H9 (cell line): ENCODE data around the gene WDR20. TPM values are rescaled to one million over a fixed set of nuclear protein-coding genes. Genes with fewer than 3 reads are reported as not detected.

ENCODE experiments used
- DNase-seq: peaks from one replicate; pipeline ENCODE4 v3.0.0-alpha.2; 2017
- H2AFZ ChIP-seq: one replicate; pipeline ENCODE4 v1.6.1; 2013; ENCODE audit warnings: mild to moderate bottlenecking, low read length, control low read depth, moderate library complexity
- H2AK5ac ChIP-seq: 2 replicates; pipeline ENCODE4 v1.6.1; 2013; ENCODE audit warnings: low read length, control low read depth, mixed read lengths; ENCODE audit not compliant: insufficient read length
- H2BK120ac ChIP-seq: one replicate; pipeline ENCODE4 v1.6.1; 2013; ENCODE audit warnings: low read depth, mild to moderate bottlenecking, low read length, control low read depth, inconsistent platforms; ENCODE audit not compliant: poor library complexity, severe bottlenecking
- H2BK12ac ChIP-seq: 2 replicates; pipeline ENCODE4 v1.6.1; 2013; ENCODE audit warnings: low read length, control low read depth, mixed read lengths, low read depth; ENCODE audit not compliant: insufficient read length
- H2BK15ac ChIP-seq: 2 replicates; pipeline ENCODE4 v1.6.1; 2013; ENCODE audit warnings: low read depth, low read length, control low read depth
- H2BK20ac ChIP-seq: one replicate; pipeline ENCODE4 v1.6.1; 2013; ENCODE audit warnings: low read depth, mild to moderate bottlenecking, low read length, control low read depth, inconsistent platforms; ENCODE audit not compliant: poor library complexity, severe bottlenecking
- H2BK5ac ChIP-seq: 2 replicates; pipeline ENCODE4 v1.6.1; 2013; ENCODE audit warnings: low read length, control low read depth, mixed read lengths; ENCODE audit not compliant: insufficient read length
- H3K14ac ChIP-seq: 2 replicates; pipeline ENCODE4 v1.6.1; 2013; ENCODE audit warnings: low read length, control low read depth; ENCODE audit not compliant: insufficient read depth
- H3K18ac ChIP-seq: 2 replicates; pipeline ENCODE4 v1.6.1; 2013; ENCODE audit warnings: low read depth, mild to moderate bottlenecking, mixed read lengths, low read length, control low read depth; ENCODE audit not compliant: insufficient read length
- H3K23ac ChIP-seq: 2 replicates; pipeline ENCODE4 v1.6.1; 2013; ENCODE audit warnings: low read length, control low read depth, mixed read lengths, low read depth; ENCODE audit not compliant: insufficient read length
- H3K23me2 ChIP-seq: 2 replicates; pipeline ENCODE4 v1.6.1; 2013; ENCODE audit warnings: low read depth, mild to moderate bottlenecking, mixed read lengths, low read length, control low read depth; ENCODE audit not compliant: insufficient read length, poor library complexity, severe bottlenecking
- H3K27ac ChIP-seq: 2 replicates; pipeline ENCODE4 v1.5.1; 2013; ENCODE audit warnings: low read length, control low read depth, mixed read lengths, low read depth; ENCODE audit not compliant: insufficient read length
- H3K27me3 ChIP-seq: 2 replicates; pipeline ENCODE4 v1.6.1; 2013; ENCODE audit warnings: low read length, control low read depth, inconsistent platforms; ENCODE audit not compliant: insufficient read depth
- H3K4ac ChIP-seq: 2 replicates; pipeline ENCODE4 v1.6.1; 2013; ENCODE audit warnings: low read depth, mild to moderate bottlenecking, control low read depth, inconsistent platforms, low read length, moderate library complexity
- H3K4me1 ChIP-seq: 2 replicates; pipeline ENCODE4 v1.6.1; 2013; ENCODE audit warnings: low read length, control low read depth, inconsistent platforms; ENCODE audit not compliant: insufficient read depth
- H3K4me2 ChIP-seq: 2 replicates; pipeline ENCODE4 v1.6.1; 2013; ENCODE audit warnings: low read length, control low read depth, mixed read lengths; ENCODE audit not compliant: insufficient read length, insufficient read depth
- H3K56ac ChIP-seq: 2 replicates; pipeline ENCODE4 v1.6.1; 2013; ENCODE audit warnings: low read depth, mild to moderate bottlenecking, mixed read lengths, low read length, control low read depth; ENCODE audit not compliant: insufficient read length
- H3K79me1 ChIP-seq: 2 replicates; pipeline ENCODE4 v1.6.1; 2013; ENCODE audit warnings: low read depth, mild to moderate bottlenecking, moderate library complexity, low read length, control low read depth, inconsistent platforms; ENCODE audit not compliant: insufficient read depth, poor library complexity, severe bottlenecking
- H3K79me2 ChIP-seq: 2 replicates; pipeline ENCODE4 v1.6.1; 2013; ENCODE audit warnings: low read length, control low read depth, inconsistent platforms; ENCODE audit not compliant: insufficient read depth
- H3K9ac ChIP-seq: 2 replicates; pipeline ENCODE4 v1.6.1; 2013; ENCODE audit warnings: low read length, control low read depth, mixed read lengths; ENCODE audit not compliant: insufficient read length; ENCODE audit errors: extremely low read depth
- H3K9me3 ChIP-seq: one replicate; pipeline ENCODE4 v1.6.1; 2013; ENCODE audit warnings: low read depth, low read length, inconsistent platforms; ENCODE audit not compliant: control insufficient read depth
- H3T11ph ChIP-seq: one replicate; pipeline ENCODE4 v1.6.1; 2013; ENCODE audit warnings: mild to moderate bottlenecking, low read length, control low read depth, inconsistent platforms
- H4K20me1 ChIP-seq: one replicate; pipeline ENCODE4 v1.6.1; 2013; ENCODE audit not compliant: control insufficient read depth, insufficient read length, insufficient read depth
- H4K5ac ChIP-seq: 2 replicates; pipeline ENCODE4 v1.6.1; 2013; ENCODE audit warnings: low read depth, mild to moderate bottlenecking, mixed read lengths, low read length, control low read depth; ENCODE audit not compliant: insufficient read length
- H4K8ac ChIP-seq: replicated peaks from 2 replicates; pipeline ENCODE4 v1.6.1; 2013; ENCODE audit warnings: low read length, control low read depth, mixed read lengths, low read depth; ENCODE audit not compliant: insufficient read length
- H4K91ac ChIP-seq: 2 replicates; pipeline ENCODE4 v1.6.1; 2013; ENCODE audit warnings: low read depth, mild to moderate bottlenecking, moderate library complexity, mixed read lengths, low read length, control low read depth; ENCODE audit not compliant: insufficient read length
- H3K27ac Mint-ChIP-seq, 3 experiments: 2 replicates in 2 of 3; 3 replicates in 1 of 3; pipeline ENCODE4 v1.8.0; 2020 to 2021; ENCODE audit warnings: mixed read lengths in 3 of 3, mild to moderate bottlenecking in 1 of 3, moderate library complexity in 1 of 3
- H3K27me3 Mint-ChIP-seq: 2 replicates; pipeline ENCODE4 v1.8.0; 2021; ENCODE audit warnings: low read depth, mild to moderate bottlenecking, moderate library complexity, mixed read lengths
- H3K36me3 Mint-ChIP-seq, 3 experiments: 2 replicates in 2 of 3; 3 replicates in 1 of 3; pipeline ENCODE4 v1.8.0; 2020 to 2021; ENCODE audit warnings: low read depth in 3 of 3, mixed read lengths in 3 of 3; ENCODE audit not compliant: insufficient read depth in 1 of 3
- H3K4me1 Mint-ChIP-seq, 2 experiments: 2 replicates each; pipeline ENCODE4 v1.8.0; 2020; ENCODE audit warnings: mixed read lengths in 2 of 2
- H3K4me3 Mint-ChIP-seq, 2 experiments: 2 replicates in 1 of 2; 3 replicates in 1 of 2; pipeline ENCODE4 v1.8.0; 2020 to 2021; ENCODE audit warnings: mild to moderate bottlenecking in 2 of 2, mixed read lengths in 2 of 2, moderate library complexity in 1 of 2
- H3K9me3 Mint-ChIP-seq, 2 experiments: 2 replicates in 1 of 2; 3 replicates in 1 of 2; pipeline ENCODE4 v1.8.0; 2020; ENCODE audit warnings: mild to moderate bottlenecking in 2 of 2, mixed read lengths in 2 of 2, moderate library complexity in 1 of 2
- CTCF ChIP-seq: fragments of 200-600 bp; sonication (generic); conservative IDR thresholded peaks from 3 replicates; pipeline ENCODE4 v1.8.0; 2021; ENCODE audit warnings: antibody characterized with exemption, mild to moderate bottlenecking
- WGBS: extraction: QIAGEN DNeasy Blood & Tissue Kit; methylation state at CpG from one replicate; pipeline ENCODE4 v1.1.7; 2013; ENCODE audit warnings: missing lambda C conversion rate, low lambda C conversion rate, mixed read lengths; ENCODE audit not compliant: insufficient read length; ENCODE audit errors: extremely low coverage; 5-methylcytosine and 5-hydroxymethylcytosine counted together
- total RNA-seq: library from RNA; stranded (reverse); gene quantifications from 2 replicates; pipeline ENCODE4 v1.2.1, GENCODE V29; 2021

WDR20 gene
- total RNA-seq, 1 experiment from 2014 or later: 31.6 TPM

- no peak overlapping the region for H3K4ac ChIP-seq
- Mint-ChIP-seq H3K4me3 (no peak overlapping the region), H3K27me3 (no peaks in the 10 kb centered on the region), H3K36me3 (peaks cover 10 to 23% (median 17%) of the 10 kb centered on the region in 3 experiments), H3K4me1 (peaks cover 20 to 25% of the 10 kb centered on the region in 2 experiments), H3K27ac (no peak overlapping the region), H3K9me3 (no peaks in the 10 kb centered on the region; a peak in 1 of 5 replicates)
- no CpG with 5 or more reads among the region's 7 CpGs for WGBS
- no peak overlapping the region for H2BK15ac ChIP-seq
- TF ChIP-seq CTCF: no peak
- H3K27me3 ChIP-seq: no peaks in the 10 kb centered on the region
- H2AK5ac ChIP-seq: no peak overlapping the region
- no peak overlapping the region for H2AFZ ChIP-seq
- H2BK12ac ChIP-seq: no peak overlapping the region
- H3K23ac ChIP-seq: no peak overlapping the region
- H3K18ac ChIP-seq: no peak overlapping the region
- H4K5ac ChIP-seq: no peak overlapping the region
- H2BK120ac ChIP-seq: no peak overlapping the region
- H4K20me1 ChIP-seq: no peaks in the 10 kb centered on the region
- no peak overlapping the region for H2BK5ac ChIP-seq
- H4K91ac ChIP-seq: no peak overlapping the region
- no peak overlapping the region for H3K14ac ChIP-seq
- H2BK20ac ChIP-seq: no peak overlapping the region
- DNase-seq: no peak
- H3K23me2 ChIP-seq: no peaks in the 10 kb centered on the region
- no peak overlapping the region for H3K9ac ChIP-seq
- no peaks in the 10 kb centered on the region; the same call in 1 of the 2 replicates for H3K4me1 ChIP-seq
- H3K27ac ChIP-seq: no peak overlapping the region
- H3K9me3 ChIP-seq: no peaks in the 10 kb centered on the region
- no peak overlapping the region for H3T11ph ChIP-seq
- H3K56ac ChIP-seq: no peak overlapping the region
- H3K79me2 ChIP-seq: peaks cover 8% of the 10 kb centered on the region; the same call in 1 of the 2 replicates
- no peak overlapping the region for H4K8ac ChIP-seq
- no peak overlapping the region for H3K4me2 ChIP-seq
- H3K79me1 ChIP-seq: peaks cover 10% of the 10 kb centered on the region
These were observed 10.4 kb downstream of the WDR20 start for GRCh38 chr14:102150083-102150482.
